ENCODE measurements around the gene HMOX1. TPM values are rescaled to one million over a fixed set of nuclear protein-coding genes. Genes with fewer than 3 reads are reported as not detected.

Gene HMOX1
- total RNA-seq, 2 experiments from 2014 or later = 0.88 to 6.0 TPM

DNA sequence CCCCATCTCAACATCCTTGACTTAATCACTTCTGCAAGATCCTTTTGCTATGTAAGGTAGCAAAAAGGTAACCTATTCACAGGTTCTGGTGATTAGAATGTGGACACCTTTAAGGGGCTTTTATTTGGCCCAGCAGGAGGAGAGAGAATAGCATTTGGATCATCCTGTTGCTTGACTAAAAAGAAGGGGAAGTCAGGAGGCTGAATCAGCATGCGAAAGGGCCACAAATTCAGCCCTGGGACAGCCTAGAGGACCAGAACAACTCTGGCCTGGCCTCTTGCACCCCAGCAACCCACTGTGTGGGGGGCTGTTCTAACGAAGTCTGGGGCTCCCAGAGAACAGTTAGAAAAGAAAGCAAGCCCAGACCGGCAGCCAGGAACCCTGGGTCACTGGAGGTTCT lies 3.2 kb upstream of the HMOX1 start:
- peaks cover 23% of the 10 kb centered on the region for H3K27me3 Mint-ChIP-seq
- DNase-seq = no peak

DNA sequence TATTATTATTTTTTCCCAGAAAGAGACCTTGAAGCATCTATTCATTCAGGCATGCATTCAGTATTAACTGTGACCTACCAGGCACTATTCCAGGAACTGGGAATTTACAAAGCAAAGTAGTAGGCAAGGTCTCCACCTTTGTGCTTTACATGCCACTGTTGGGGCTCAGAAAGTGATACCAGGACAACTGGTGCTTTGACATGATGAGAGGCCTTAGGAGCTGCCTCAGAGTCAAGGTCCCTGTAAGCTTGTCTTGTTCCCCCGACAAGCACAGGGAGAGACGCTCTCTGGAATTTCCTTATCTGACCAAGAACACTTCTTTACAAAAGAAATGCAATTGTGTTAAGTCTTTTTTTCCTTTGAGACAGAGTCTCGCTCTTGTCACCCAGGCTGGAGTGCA lies 2.3 kb upstream of the HMOX1 start:
- Mint-ChIP-seq H3K36me3 (no peaks in the 10 kb centered on the region), H3K27me3 (peaks cover 32% of the 10 kb centered on the region), H3K4me1 (peaks cover 23% of the 10 kb centered on the region), H3K4me3 (no peak overlapping the region), H3K9me3 (ENCODE audit: low read depth) (no peaks in the 10 kb centered on the region), H3K27ac (no peak overlapping the region)
- DNase-seq = no peak
- no peak for ATAC-seq
- CTCF ChIA-PET = no interaction called here

More for the DNA sequence above, 3.2 kb upstream of the HMOX1 start:
- no peak for ATAC-seq
- no peak overlapping the region for H3K4me3 Mint-ChIP-seq
- peaks cover 23% of the 10 kb centered on the region for H3K4me1 Mint-ChIP-seq
- no peaks in the 10 kb centered on the region for H3K36me3 Mint-ChIP-seq
- H3K9me3 Mint-ChIP-seq (ENCODE audit: low read depth) = no peaks in the 10 kb centered on the region
- H3K27ac Mint-ChIP-seq = peak overlapping the region; percentile 63
- CTCF ChIA-PET = no interaction called here

DNA sequence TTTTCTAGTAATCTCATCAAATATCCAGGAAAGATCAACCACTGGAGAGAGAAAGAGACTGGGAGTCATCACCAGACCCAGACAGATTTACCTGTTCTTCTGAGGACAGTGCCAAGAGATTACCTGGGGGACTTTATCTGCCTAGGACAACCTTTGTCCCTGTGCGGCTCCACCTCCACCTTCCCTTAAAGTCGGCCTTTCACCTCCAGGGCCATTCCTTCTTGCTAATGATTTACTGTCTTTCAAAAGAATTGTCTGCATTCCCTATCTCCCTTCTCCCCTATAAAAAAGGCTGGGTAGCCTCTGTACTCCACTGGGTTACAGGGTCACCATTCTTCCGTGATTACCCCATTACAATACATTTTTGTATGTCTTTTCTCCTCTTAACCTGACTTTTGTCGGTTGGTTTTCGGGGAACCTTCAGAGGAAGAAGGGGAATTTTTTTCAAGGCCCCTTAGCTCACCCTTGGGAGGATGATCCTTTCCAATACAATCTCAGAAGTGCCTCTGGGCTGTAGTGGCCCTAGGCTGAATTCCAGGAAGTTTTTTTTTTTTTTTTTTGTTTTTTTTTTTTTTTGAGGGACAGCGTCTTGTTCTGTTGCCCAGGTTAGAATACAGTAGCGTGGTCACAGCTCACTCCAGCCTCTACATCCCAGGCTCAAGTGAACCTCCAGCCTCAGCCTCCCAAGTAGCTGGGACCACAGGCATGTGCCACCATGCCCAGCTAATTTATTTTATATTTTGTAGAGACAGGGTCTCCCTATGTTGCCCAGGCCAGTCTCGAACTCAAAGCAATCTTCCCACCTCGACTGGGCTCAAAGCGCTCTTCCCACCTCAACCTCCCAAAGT lies 1.5 kb upstream of the HMOX1 start:
- CTCF ChIA-PET = interaction anchor here (0.7 to 1.1 kb wide), 3 partner anchors 22 to 65 kb away, joined by 3 read pairs; no protein-coding TSS in a partner anchor
- Mint-ChIP-seq H3K9me3 (ENCODE audit: low read depth) (no peaks in the 10 kb centered on the region), H3K4me3 (no peak overlapping the region), H3K36me3 (no peaks in the 10 kb centered on the region), H3K27ac (no peak overlapping the region), H3K4me1 (peaks cover 23% of the 10 kb centered on the region), H3K27me3 (peaks cover 33% of the 10 kb centered on the region)
- no peak for ATAC-seq
- DNase-seq = no peak

DNA sequence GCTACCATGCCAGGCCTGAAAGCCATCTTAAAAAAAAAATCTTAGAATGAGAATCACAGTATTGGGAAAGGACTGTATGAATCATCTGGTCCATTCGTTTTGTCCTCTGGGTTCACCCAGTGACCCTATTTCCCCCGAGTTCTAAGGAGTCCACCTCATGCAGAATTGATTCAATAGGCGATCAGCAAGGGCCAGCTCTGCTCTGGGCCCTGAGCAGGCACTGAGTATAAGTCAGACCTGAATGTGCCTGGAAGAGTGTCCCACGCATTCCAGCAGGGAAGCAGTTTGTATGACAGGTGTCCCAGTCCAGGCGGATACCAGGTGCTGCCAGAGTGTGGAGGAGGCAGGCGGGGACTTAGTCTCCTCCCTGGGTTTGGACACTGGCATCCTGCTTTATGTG lies 883 bp upstream of the HMOX1 start:
- DNase-seq = no peak
- no peak overlapping the region for H3K4me3 Mint-ChIP-seq
- H3K27me3 Mint-ChIP-seq = peaks cover 33% of the 10 kb centered on the region
- H3K4me1 Mint-ChIP-seq = peaks cover 23% of the 10 kb centered on the region
- no peak overlapping the region for H3K27ac Mint-ChIP-seq
- no peaks in the 10 kb centered on the region for H3K9me3 Mint-ChIP-seq (ENCODE audit: low read depth)
- no peak for ATAC-seq
- CTCF ChIA-PET = interaction anchor here (0.8 to 1.1 kb wide), 2 partner anchors 29 to 113 kb away, joined by 3 to 4 read pairs; no protein-coding TSS in a partner anchor
- H3K36me3 Mint-ChIP-seq = no peaks in the 10 kb centered on the region

DNA sequence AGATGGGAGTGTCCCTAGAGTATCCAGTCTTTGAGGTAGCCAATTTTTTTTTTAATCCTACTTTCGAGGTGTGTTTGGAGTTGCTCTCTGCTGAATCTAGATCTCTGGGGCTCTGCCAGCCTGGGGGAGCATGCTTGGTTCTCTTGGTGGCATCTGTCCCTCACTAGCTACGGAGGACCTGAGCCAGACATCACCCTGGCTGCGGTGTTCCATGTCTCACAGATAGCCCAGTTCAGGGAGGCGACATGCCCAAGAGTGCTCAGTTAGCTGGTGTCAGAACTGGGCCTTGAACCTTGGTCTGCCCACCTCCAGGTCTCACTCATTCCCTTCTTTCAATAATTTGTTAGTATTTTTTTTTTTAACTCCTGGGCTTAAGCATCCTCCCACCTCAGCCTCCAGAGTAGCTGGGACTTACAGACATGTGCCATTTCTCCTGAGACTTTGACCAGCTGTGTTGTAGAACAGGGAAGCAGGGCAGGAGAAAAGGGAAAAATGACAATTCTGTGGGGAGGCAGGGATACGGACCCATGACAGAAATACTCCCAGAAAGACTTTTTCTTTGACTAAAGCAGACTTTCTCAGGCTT lies 621 bp downstream of the HMOX1 start:
- Mint-ChIP-seq H3K9me3 (ENCODE audit: low read depth) (no peaks in the 10 kb centered on the region), H3K27ac (peak overlapping the region; percentile 28), H3K4me1 (peaks cover 22% of the 10 kb centered on the region), H3K36me3 (no peaks in the 10 kb centered on the region), H3K27me3 (peaks cover 33% of the 10 kb centered on the region), H3K4me3 (peak overlapping the region; percentile 58)
- CTCF ChIA-PET = interaction anchor here (1.2 kb wide), 1 partner anchor 30 kb away, joined by 3 read pairs; no protein-coding TSS in a partner anchor
- no peak for ATAC-seq
- DNase-seq = no peak

DNA sequence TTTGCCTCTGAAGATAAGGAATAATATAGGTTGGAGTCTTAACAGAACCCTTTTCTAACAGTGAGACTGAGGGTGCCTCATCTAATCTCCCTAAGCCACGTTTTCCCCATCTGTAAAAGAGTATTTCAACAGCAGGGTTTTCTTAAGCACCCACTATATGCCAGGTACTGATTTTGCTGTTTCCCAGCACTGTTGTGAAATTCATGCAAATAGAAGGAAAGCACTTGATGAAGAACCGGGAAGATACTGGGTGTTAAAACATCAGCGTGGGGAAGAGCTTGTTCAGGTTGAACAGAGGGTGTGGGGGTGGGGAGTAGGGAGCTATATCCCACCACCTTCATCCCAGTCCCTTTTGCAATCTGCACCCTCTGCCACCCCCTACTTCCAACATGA lies 2.8 kb downstream of the HMOX1 start:
- Mint-ChIP-seq H3K27me3 (peaks cover 35% of the 10 kb centered on the region), H3K36me3 (no peaks in the 10 kb centered on the region), H3K4me3 (no peak overlapping the region), H3K9me3 (ENCODE audit: low read depth) (no peaks in the 10 kb centered on the region), H3K27ac (no peak overlapping the region), H3K4me1 (peaks cover 11% of the 10 kb centered on the region)
- DNase-seq (no peak), ATAC-seq (no peak)
- CTCF ChIA-PET = no interaction called here

DNA sequence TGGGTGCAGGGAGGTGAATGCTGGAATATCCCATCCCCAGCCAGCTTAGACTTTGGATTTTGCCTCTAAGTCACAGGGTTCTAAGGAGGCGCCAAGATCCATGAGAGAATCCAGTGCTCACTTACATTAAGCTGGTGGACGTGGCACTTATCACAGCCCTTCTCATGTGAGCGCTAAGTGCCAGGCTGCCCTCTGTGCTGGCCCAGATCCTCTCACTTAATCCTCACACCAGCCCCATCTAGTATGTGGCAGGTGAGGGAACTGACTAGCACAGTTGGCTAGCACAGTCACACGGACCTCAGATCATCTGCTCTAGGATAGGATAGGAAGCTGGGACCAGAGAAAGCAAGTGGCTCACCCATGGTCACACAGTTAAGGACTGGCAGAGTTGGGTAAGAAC lies 3.6 kb downstream of the HMOX1 start:
- H3K36me3 Mint-ChIP-seq = no peaks in the 10 kb centered on the region
- peaks cover 11% of the 10 kb centered on the region for H3K4me1 Mint-ChIP-seq
- no peak overlapping the region for H3K27ac Mint-ChIP-seq
- no peak overlapping the region for H3K4me3 Mint-ChIP-seq
- ATAC-seq = no peak
- CTCF ChIA-PET = interaction anchor here (2.0 kb wide), 1 partner anchor 34 kb away, joined by 4 read pairs; no protein-coding TSS in a partner anchor
- no peaks in the 10 kb centered on the region for H3K9me3 Mint-ChIP-seq (ENCODE audit: low read depth)
- DNase-seq = no peak
- peaks cover 35% of the 10 kb centered on the region for H3K27me3 Mint-ChIP-seq

DNA sequence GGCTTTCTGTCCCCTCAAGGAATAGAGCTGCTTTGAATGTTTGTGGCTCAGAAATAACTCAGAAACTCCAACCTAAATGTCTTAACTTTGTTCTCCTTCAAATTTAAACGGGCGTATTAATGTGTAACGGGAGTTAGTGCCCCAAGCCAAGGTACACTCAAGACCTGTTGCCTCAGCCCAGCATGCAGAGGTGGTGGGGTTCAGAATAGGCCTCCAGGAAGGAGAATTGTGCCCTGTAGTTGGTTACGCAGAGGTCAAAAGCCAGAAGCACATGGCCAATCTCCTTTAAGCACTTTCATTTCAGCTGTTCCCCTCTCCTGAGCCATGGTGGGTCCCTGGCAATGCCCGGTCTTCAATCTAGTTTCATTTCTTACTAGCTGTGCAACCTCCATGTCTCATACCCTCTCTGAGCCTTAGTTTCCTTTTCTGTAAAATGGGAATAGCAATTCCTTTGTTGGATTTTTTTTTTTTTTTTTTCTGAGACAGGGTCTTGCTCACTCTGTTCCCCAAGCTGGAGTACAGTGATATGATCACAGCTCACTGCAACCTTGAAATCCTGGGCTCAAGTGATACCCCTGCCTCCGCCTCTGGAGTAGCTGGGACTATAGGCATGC lies 4.2 kb downstream of the HMOX1 start:
- Mint-ChIP-seq H3K27ac (no peak overlapping the region), H3K9me3 (ENCODE audit: low read depth) (no peaks in the 10 kb centered on the region), H3K36me3 (no peaks in the 10 kb centered on the region), H3K4me1 (peaks cover 11% of the 10 kb centered on the region), H3K27me3 (peaks cover 34% of the 10 kb centered on the region), H3K4me3 (no peak overlapping the region)
- ATAC-seq = no peak
- CTCF ChIA-PET = interaction anchor here (1.0 to 2.0 kb wide), 2 partner anchors 21 to 34 kb away, joined by 3 to 4 read pairs; no protein-coding TSS in a partner anchor
- DNase-seq = no peak

DNA sequence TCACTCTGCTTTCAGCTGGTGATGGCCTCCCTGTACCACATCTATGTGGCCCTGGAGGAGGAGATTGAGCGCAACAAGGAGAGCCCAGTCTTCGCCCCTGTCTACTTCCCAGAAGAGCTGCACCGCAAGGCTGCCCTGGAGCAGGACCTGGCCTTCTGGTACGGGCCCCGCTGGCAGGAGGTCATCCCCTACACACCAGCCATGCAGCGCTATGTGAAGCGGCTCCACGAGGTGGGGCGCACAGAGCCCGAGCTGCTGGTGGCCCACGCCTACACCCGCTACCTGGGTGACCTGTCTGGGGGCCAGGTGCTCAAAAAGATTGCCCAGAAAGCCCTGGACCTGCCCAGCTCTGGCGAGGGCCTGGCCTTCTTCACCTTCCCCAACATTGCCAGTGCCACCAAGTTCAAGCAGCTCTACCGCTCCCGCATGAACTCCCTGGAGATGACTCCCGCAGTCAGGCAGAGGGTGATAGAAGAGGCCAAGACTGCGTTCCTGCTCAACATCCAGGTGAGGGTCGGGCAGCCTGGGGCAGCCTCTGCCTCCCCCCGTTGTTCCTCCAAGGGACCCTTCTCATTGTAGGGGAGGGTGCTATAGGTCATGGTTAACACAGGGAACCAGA lies 5.9 kb downstream of the HMOX1 start:
- CTCF ChIA-PET = interaction anchor here (1.4 kb wide), 1 partner anchor 12 kb away, joined by 4 read pairs; no protein-coding TSS in a partner anchor
- Mint-ChIP-seq H3K27me3 (peaks cover 21% of the 10 kb centered on the region), H3K4me1 (peaks cover under 1% of the 10 kb centered on the region), H3K27ac (no peak overlapping the region), H3K9me3 (ENCODE audit: low read depth) (no peaks in the 10 kb centered on the region), H3K4me3 (no peak overlapping the region), H3K36me3 (no peaks in the 10 kb centered on the region)
- ATAC-seq (no peak), DNase-seq (no peak)

DNA sequence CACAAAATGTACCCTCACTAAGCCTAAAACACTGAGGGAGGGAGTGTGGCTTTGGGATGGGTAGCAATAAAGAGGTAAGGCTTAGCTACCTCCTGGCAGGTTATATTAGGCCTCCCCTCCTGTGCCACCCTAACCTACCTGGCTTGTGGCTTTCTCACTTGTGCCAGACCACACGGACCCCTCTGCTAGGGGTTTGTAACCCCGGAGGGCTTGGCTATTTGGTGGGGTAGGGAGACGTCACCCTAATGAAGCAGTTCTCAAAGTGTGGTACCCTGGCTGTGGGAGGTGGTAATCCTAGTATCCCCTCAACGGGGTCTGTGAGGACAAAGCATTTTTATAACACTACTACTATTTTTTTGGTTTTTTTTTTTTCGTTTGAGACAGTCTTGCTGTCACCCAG lies 10.0 kb downstream of the HMOX1 start:
- Mint-ChIP-seq H3K27me3 (peaks cover 6% of the 10 kb centered on the region), H3K4me3 (no peak overlapping the region), H3K9me3 (ENCODE audit: low read depth) (no peaks in the 10 kb centered on the region), H3K27ac (no peak overlapping the region), H3K36me3 (no peaks in the 10 kb centered on the region), H3K4me1 (peaks cover 19% of the 10 kb centered on the region)
- DNase-seq (no peak), ATAC-seq (no peak)
- CTCF ChIA-PET = interaction anchor here (0.7 to 1.6 kb wide), 4 partner anchors 8 to 541 kb away, joined by 3 to 6 read pairs (median 3); no protein-coding TSS in a partner anchor

DNA sequence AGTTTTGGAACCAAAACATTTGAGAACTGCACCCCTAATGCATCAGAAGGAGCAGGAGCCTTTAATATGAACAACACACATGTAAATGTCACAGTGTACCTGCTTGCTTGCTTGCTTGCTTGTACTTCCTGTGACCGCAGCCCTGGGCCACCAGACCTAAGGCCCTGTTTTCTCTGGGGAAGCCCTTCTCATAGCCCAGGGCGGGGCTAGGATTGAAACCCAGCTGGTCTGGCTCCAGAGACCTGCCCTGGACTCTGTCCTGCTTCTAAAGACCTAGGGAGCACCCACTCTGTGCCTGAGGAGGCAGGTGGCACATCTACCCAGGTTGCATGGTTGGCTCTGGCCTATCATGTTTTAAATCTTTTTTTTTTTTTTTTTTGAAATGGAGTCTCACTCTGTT lies 11.5 kb downstream of the HMOX1 start:
- peak; percentile 30 for ATAC-seq
- Mint-ChIP-seq H3K36me3 (no peaks in the 10 kb centered on the region), H3K27ac (no peak overlapping the region), H3K9me3 (ENCODE audit: low read depth) (no peaks in the 10 kb centered on the region), H3K27me3 (peaks cover 4% of the 10 kb centered on the region), H3K4me3 (no peak overlapping the region), H3K4me1 (peaks cover 19% of the 10 kb centered on the region)
- no peak for DNase-seq
- CTCF ChIA-PET = interaction anchor here (0.7 kb wide), 1 partner anchor 40 kb away, joined by 3 read pairs; no protein-coding TSS in a partner anchor

DNA sequence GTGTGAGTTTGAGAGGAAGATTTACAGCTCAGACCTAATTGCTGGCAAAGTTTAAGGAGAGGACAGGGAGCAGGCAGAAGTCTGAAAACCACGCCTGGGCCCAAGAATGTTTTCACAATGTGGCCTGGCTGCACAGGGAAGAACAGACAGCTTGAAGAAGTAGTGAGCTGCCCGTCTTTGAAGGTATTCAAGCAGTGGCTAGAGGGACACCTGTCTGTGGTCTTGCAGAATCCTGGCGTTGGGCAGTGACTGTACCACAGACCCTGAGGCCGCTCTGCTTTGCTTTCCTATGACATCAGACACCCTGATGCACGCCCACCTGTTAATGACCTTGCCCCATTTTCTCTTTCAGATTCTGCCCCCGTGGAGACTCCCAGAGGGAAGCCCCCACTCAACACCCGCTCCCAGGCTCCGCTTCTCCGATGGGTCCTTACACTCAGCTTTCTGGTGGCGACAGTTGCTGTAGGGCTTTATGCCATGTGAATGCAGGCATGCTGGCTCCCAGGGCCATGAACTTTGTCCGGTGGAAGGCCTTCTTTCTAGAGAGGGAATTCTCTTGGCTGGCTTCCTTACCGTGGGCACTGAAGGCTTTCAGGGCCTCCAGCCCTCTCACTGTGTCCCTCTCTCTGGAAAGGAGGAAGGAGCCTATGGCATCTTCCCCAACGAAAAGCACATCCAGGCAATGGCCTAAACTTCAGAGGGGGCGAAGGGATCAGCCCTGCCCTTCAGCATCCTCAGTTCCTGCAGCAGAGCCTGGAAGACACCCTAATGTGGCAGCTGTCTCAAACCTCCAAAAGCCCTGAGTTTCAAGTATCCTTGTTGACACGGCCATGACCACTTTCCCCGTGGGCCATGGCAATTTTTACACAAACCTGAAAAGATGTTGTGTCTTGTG lies 12.5 kb downstream of the HMOX1 start:
- CTCF ChIA-PET = interaction anchor here (0.7 kb wide), 1 partner anchor 41 kb away, joined by 3 read pairs; no protein-coding TSS in a partner anchor
- Mint-ChIP-seq H3K4me3 (no peak overlapping the region), H3K36me3 (no peaks in the 10 kb centered on the region), H3K4me1 (peaks cover 19% of the 10 kb centered on the region), H3K27ac (peak overlapping the region; percentile 46), H3K9me3 (ENCODE audit: low read depth) (no peaks in the 10 kb centered on the region), H3K27me3 (peaks cover 4% of the 10 kb centered on the region)
- DNase-seq (no peak), ATAC-seq (no peak)

Data from activated CD8-positive, alpha-beta memory T cell treated with anti-CD3 and anti-CD28 coated beads, Interleukin-2, amount 10 ng/mL, durations not matched to agents 7 days and 5 days (primary cell).